HCT116 (cell line): ENCODE results near the gene PEX11G. TPM values are rescaled to one million over a fixed set of nuclear protein-coding genes. Genes with fewer than 3 reads are reported as not detected.

Experiments
- ATAC-seq: fragments of 200-7000 bp; cut with Tn5 transposase; 2 replicates; pipeline ENCODE4 v1.9.1; 2020; ENCODE audit warnings: mild to moderate bottlenecking, moderate library complexity
- BruUV-seq: library from RNA; stranded (reverse); fragments of 400-500 nt; replicated peaks from 2 replicates; lab custom pipeline; 2021; lab: Mats Ljungman, UMichigan
- CTCF ChIA-PET: fragments of 300-600 bp; sonication (Branson Sonifier 250); formaldehyde crosslinking; loops from one replicate; lab custom pipeline; 2021; ENCODE audit warnings: antibody characterized with exemption; lab: Charles Lee
- POLR2A ChIA-PET: fragments of 300-600, 350-600 bp; sonication (Branson Sonifier 250); formaldehyde crosslinking; loops from one replicate; lab custom pipeline; 2021; ENCODE audit warnings: antibody characterized with exemption; lab: Charles Lee
- RAD21 ChIA-PET, 2 experiments: fragments of 300-600 bp; sonication (Branson Sonifier 250); formaldehyde crosslinking; loops; one replicate each; lab custom pipeline; 2023; ENCODE audit warnings: low total read pairs in 2 of 2; ENCODE audit not compliant: uncharacterized antibody in 2 of 2, unreplicated experiment in 2 of 2, low non-redundant PET in 1 of 2; lab: Charles Lee
- DNase-seq: peaks from one replicate; pipeline ENCODE4 v3.0.0-alpha.2; 2010; ENCODE audit warnings: low read depth, low spot score
- H2AFZ ChIP-seq: fragments of 200-600 bp; shearing (Covaris generic), sonication (generic); 2 replicates; pipeline ENCODE4 v1.6.1; 2017; ENCODE audit warnings: low read depth, mixed run types, mixed read lengths, antibody characterized with exemption, low read length; ENCODE audit not compliant: poor library complexity, severe bottlenecking
- H3K27ac ChIP-seq: 2 replicates; pipeline ENCODE4 v1.5.1; 2012; ENCODE audit warnings: low read depth, low read length
- H3K27me3 ChIP-seq: fragments of 200-600 bp; sonication (generic); 2 replicates; pipeline ENCODE4 v1.6.1; 2016; ENCODE audit warnings: mixed run types, low read length, mixed read lengths; ENCODE audit not compliant: insufficient read depth
- H3K36me3 ChIP-seq, 2 experiments: fragments of 200-500 bp in 1 of 2; fragments of 200-600 bp in 1 of 2; sonication (Bioruptor generic) in 1 of 2; sonication (generic) in 1 of 2; 2 replicates each; pipeline versions ENCODE4 v1.5.1 to v1.6.1; 2014 to 2016; ENCODE audit warnings: low read length in 2 of 2, inconsistent platforms in 1 of 2, mixed read lengths in 1 of 2, mixed run types in 1 of 2; ENCODE audit not compliant: insufficient read depth in 2 of 2, control insufficient read depth in 1 of 2
- H3K4me1 ChIP-seq, 2 experiments: fragments of 200-600 bp in 1 of 2; sonication (generic) in 1 of 2; 2 replicates each; pipeline versions ENCODE4 v1.5.1 to v1.6.1; 2012 to 2017; ENCODE audit warnings: low read length in 2 of 2, inconsistent platforms in 1 of 2, mild to moderate bottlenecking in 1 of 2, mixed read lengths in 1 of 2, mixed run types in 1 of 2, moderate library complexity in 1 of 2; ENCODE audit not compliant: insufficient read depth in 2 of 2, control insufficient read depth in 1 of 2
- H3K4me2 ChIP-seq: fragments of 200-600 bp; sonication (generic); 2 replicates; pipeline ENCODE4 v1.6.1; 2017; ENCODE audit warnings: mixed run types, low read length, mixed read lengths
- H3K4me3 ChIP-seq, 2 experiments: fragments of 200-600 bp in 1 of 2; sonication (generic) in 1 of 2; replicated peaks in 1 of 2; 2 replicates each; pipeline ENCODE4 v1.5.1; 2011 to 2016; ENCODE audit warnings: low read length in 2 of 2, control low read depth in 1 of 2, low read depth in 1 of 2, mild to moderate bottlenecking in 1 of 2, mixed read lengths in 1 of 2, mixed run types in 1 of 2
- H3K79me2 ChIP-seq: fragments of 200-600 bp; sonication (generic); 2 replicates; pipeline ENCODE4 v1.6.1; 2017; ENCODE audit warnings: mild to moderate bottlenecking, mixed run types, low read length, moderate library complexity, mixed read lengths; ENCODE audit not compliant: insufficient read depth
- H3K9ac ChIP-seq: fragments of 200-600 bp; sonication (generic); 2 replicates; pipeline ENCODE4 v1.6.1; 2016; ENCODE audit warnings: low read length, mixed read lengths
- H3K9me2 ChIP-seq: fragments of 200-600 bp; sonication (generic), shearing (Covaris generic); 2 replicates; pipeline ENCODE4 v1.6.1; 2017; ENCODE audit warnings: mixed run types, mild to moderate bottlenecking, moderate library complexity; ENCODE audit not compliant: insufficient read depth
- H3K9me3 ChIP-seq, 2 experiments: fragments of 200-500 bp in 1 of 2; fragments of 200-600 bp in 1 of 2; sonication (Bioruptor generic) in 1 of 2; sonication (generic) in 1 of 2; 2 replicates each; pipeline ENCODE4 v1.6.1; 2014 to 2017; ENCODE audit warnings: low read length in 2 of 2, mixed read lengths in 2 of 2, inconsistent platforms in 1 of 2, low read depth in 1 of 2, mild to moderate bottlenecking in 1 of 2, mixed run types in 1 of 2, moderate library complexity in 1 of 2; ENCODE audit not compliant: control insufficient read depth in 1 of 2, insufficient read depth in 1 of 2
- H4K20me1 ChIP-seq: fragments of 200-600 bp; sonication (generic), shearing (Covaris generic); 2 replicates; pipeline ENCODE4 v1.6.1; 2017; ENCODE audit warnings: mixed run types, mild to moderate bottlenecking, moderate library complexity; ENCODE audit not compliant: insufficient read depth
- ATF3 ChIP-seq: IDR thresholded peaks from 2 replicates; pipeline ENCODE4 v1.6.1; 2012
- CBX3 ChIP-seq: IDR thresholded peaks from 2 replicates; pipeline ENCODE4 v1.6.1; 2012; ENCODE audit warnings: low read depth
- CEBPB ChIP-seq: IDR thresholded peaks from 2 replicates; pipeline ENCODE4 v1.6.1; 2012; ENCODE audit warnings: low read depth
- CTCF ChIP-seq, 3 experiments: fragments of 200-600 bp in 1 of 3; sonication (generic) in 1 of 3; IDR thresholded peaks in 2 of 3; conservative IDR thresholded peaks in 1 of 3; 2 replicates each; pipeline ENCODE4 v1.5.1; 2012 to 2017; ENCODE audit warnings: low read depth in 2 of 3, low read length in 2 of 3, antibody characterized with exemption in 1 of 3, borderline replicate concordance in 1 of 3, control low read depth in 1 of 3, mild to moderate bottlenecking in 1 of 3, mixed read lengths in 1 of 3, mixed run types in 1 of 3, moderate library complexity in 1 of 3; ENCODE audit not compliant: insufficient read depth in 1 of 3
- EGR1 ChIP-seq: IDR thresholded peaks from 2 replicates; pipeline ENCODE4 v1.6.1; 2012; ENCODE audit warnings: low read depth
- ELF1 ChIP-seq: IDR thresholded peaks from 2 replicates; pipeline ENCODE4 v1.6.1; 2012; ENCODE audit warnings: low read depth, borderline replicate concordance
- EZH2phosphoT487 ChIP-seq: fragments of 200-600 bp; IDR thresholded peaks from 2 replicates; pipeline ENCODE4 v1.6.1; 2018; ENCODE audit warnings: antibody characterized with exemption, borderline replicate concordance
- JUND ChIP-seq: IDR thresholded peaks from 2 replicates; pipeline ENCODE4 v1.6.1; 2012
- MAX ChIP-seq: IDR thresholded peaks from 2 replicates; pipeline ENCODE4 v1.6.1; 2012
- POLR2A ChIP-seq: IDR thresholded peaks from 2 replicates; pipeline ENCODE4 v1.7.0; 2011; ENCODE audit warnings: borderline replicate concordance; ENCODE audit not compliant: insufficient read depth, insufficient read length; ENCODE audit errors: extremely low read depth
- POLR2AphosphoS5 ChIP-seq: IDR thresholded peaks from 2 replicates; pipeline ENCODE4 v1.6.1; 2011; ENCODE audit warnings: mild to moderate bottlenecking, low read depth, low read length, moderate library complexity
- REST ChIP-seq: IDR thresholded peaks from 2 replicates; pipeline ENCODE4 v1.6.1; 2012; ENCODE audit warnings: low read depth
- SIN3A ChIP-seq: IDR thresholded peaks from 2 replicates; pipeline ENCODE4 v1.6.1; 2012; ENCODE audit warnings: low read depth
- SP1 ChIP-seq: IDR thresholded peaks from 2 replicates; pipeline ENCODE4 v1.6.1; 2012; ENCODE audit warnings: low read depth
- TCF7L2 ChIP-seq: IDR thresholded peaks from 2 replicates; pipeline ENCODE4 v1.7.0; 2011; ENCODE audit warnings: borderline replicate concordance, inconsistent platforms; ENCODE audit not compliant: insufficient read depth, insufficient read length; ENCODE audit errors: extremely low read depth
- YY1 ChIP-seq: IDR thresholded peaks from 2 replicates; pipeline ENCODE4 v1.6.1; 2011; ENCODE audit warnings: low read length, low read depth, moderate library complexity, mild to moderate bottlenecking; ENCODE audit not compliant: insufficient replicate concordance; ENCODE audit errors: extremely low read depth
- ZBTB33 ChIP-seq: IDR thresholded peaks from 2 replicates; pipeline ENCODE4 v1.6.1; 2011; ENCODE audit warnings: mild to moderate bottlenecking, low read length, moderate library complexity; ENCODE audit not compliant: insufficient replicate concordance; ENCODE audit errors: extremely low read depth
- ZFX ChIP-seq: fragments of 450-650 bp; IDR thresholded peaks from 2 replicates; pipeline ENCODE4 v1.6.1; 2017
- intact Hi-C: fragments of 100-400 bp; cut with micrococcal nuclease; formaldehyde crosslinking; loops from 2 replicates; pipeline ENCODE4 v1.10.0; 2022
- total RNA-seq: library from RNA; stranded (reverse); gene quantifications from one replicate; pipeline ENCODE4 v1.2.1, GENCODE V29; 2021; ENCODE audit not compliant: unreplicated experiment

The PEX11G gene
- total RNA-seq, 1 experiment from 2014 or later = 6.4 TPM

GRCh38 chr19:7475665-7476064 is 13.2 kb downstream of the PEX11G start:
- Histone ChIP-seq H3K4me2 (no peak overlapping the region), H4K20me1 (no peaks in the 10 kb centered on the region), H3K27ac (no peak overlapping the region), H3K4me1 (peaks cover 3 to 7% of the 10 kb centered on the region in 2 experiments; a peak in 2 of 4 replicates), H3K9me3 (no peaks in the 10 kb centered on the region), H3K9me2 (no peaks in the 10 kb centered on the region), H3K36me3 (peaks cover 0 to 1% of the 10 kb centered on the region in 2 experiments; a peak in 1 of 4 replicates), H3K4me3 (no peak overlapping the region), H3K9ac (no peak overlapping the region), H3K27me3 (no peaks in the 10 kb centered on the region), H3K79me2 (no peaks in the 10 kb centered on the region), H2AFZ (no peak overlapping the region)
- no TSS peak for BruUV-seq
- ChIA-PET CTCF (no interaction called here), RAD21 (no interaction called here), POLR2A (no interaction called here)
- intact Hi-C loops = no loop called here
- ATAC-seq (no peak), DNase-seq (no peak)
- TF ChIP-seq SIN3A (no peak), ATF3 (no peak), CBX3 (no peak), EZH2phosphoT487 (no peak), POLR2AphosphoS5 (no peak), CTCF (IDR thresholded peaks at IDR 0.05 in 2 of 3, conservative IDR thresholded peaks at IDR 0.05 in 1 of 3; ENCODE audit: borderline replicate concordance in 1 of 3, insufficient read depth in 1 of 3, low read depth in 2 of 3, low read length in 2 of 3) (no peak), ZFX (no peak), ZBTB33 (no peak), EGR1 (no peak), ELF1 (no peak), MAX (no peak), POLR2A (no peak), CEBPB (no peak), SP1 (no peak), JUND (no peak), YY1 (no peak), TCF7L2 (no peak), REST (no peak)
